NAMALWA (cell line): ENCODE measurements around the gene GLB1L2.
"Not testable (repeated sequence)": the region's sequence is repeated elsewhere in the genome, so short reads cannot be mapped to it uniquely, and the experiment has no call there.

Experiments
- DNase-seq: peaks from one replicate; pipeline ENCODE4 v3.0.0-alpha.2; 2015; ENCODE audit warnings: low spot score

The GLB1L2 gene, protein sequence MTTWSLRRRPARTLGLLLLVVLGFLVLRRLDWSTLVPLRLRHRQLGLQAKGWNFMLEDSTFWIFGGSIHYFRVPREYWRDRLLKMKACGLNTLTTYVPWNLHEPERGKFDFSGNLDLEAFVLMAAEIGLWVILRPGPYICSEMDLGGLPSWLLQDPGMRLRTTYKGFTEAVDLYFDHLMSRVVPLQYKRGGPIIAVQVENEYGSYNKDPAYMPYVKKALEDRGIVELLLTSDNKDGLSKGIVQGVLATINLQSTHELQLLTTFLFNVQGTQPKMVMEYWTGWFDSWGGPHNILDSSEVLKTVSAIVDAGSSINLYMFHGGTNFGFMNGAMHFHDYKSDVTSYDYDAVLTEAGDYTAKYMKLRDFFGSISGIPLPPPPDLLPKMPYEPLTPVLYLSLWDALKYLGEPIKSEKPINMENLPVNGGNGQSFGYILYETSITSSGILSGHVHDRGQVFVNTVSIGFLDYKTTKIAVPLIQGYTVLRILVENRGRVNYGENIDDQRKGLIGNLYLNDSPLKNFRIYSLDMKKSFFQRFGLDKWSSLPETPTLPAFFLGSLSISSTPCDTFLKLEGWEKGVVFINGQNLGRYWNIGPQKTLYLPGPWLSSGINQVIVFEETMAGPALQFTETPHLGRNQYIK

DNA sequence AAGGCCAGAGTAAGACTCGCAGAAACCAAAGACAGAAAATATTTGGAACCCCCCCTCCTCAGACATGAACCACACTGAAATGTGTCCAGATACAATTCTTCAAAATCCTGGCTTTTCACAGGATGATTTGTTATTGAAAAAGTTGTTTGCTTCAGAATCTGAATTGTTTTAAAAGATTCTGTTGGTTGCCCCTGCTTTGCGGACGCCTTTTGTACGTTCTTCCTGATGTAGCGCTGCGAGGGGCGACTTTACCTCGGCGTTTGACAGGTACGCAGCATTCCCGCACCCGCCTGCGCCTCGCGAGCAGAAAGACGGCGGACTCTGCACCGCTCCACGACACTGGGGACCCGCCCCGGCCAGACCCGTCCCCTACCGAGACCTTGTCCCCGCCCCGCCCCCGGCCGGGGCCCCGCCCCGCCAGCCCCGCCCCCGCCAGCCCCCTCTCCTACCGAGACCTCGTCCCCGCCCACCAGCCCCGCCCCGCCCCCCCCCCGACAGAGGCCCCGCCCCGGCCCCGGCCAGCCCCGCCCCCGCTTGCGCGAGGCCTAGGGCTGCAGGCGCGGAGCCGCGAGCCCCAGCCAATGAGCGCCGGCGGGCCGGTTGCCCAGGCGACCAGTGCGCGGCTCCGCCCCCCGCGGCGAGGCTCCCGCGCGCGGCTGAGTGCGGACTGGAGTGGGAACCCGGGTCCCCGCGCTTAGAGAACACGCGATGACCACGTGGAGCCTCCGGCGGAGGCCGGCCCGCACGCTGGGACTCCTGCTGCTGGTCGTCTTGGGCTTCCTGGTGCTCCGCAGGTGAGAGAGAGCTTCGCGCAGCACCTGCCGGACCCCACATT is at the start of gene GLB1L2:
Gene GLB1L2, plus strand, starts transcription at position 635 of the 835 bp plus-strand sequence. Its CDS starts 74 bp downstream, at position 709.
- DNase-seq = peak; percentile 83

- DNase-seq = no peak
These were observed 49.4 kb upstream of the GLB1L2 start for GRCh38 chr11:134282121-134283045.

- DNase-seq = no peak
These were observed 48.1 kb upstream of the GLB1L2 start for GRCh38 chr11:134283461-134284230.

DNA sequence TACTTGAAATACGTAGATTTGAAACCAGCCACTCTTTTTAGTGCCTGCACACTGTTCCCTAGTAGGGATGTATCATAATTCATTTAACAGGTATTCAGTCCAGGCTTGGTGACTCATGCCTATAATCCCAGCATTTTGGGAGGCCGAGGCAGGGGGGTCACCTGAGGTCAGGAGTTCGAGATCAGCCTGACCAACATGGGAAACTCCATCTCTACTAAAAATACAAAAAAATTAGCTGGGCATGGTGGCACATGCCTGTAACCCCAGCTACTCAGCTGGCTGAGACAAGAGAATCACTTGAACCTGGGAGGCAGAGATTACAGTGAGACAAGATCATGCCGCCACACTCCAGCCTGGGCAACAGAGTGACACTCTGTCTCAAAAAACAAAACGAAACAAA is 47.4 kb upstream of the GLB1L2 start:
- DNase-seq = not testable (repeated sequence)

DNA sequence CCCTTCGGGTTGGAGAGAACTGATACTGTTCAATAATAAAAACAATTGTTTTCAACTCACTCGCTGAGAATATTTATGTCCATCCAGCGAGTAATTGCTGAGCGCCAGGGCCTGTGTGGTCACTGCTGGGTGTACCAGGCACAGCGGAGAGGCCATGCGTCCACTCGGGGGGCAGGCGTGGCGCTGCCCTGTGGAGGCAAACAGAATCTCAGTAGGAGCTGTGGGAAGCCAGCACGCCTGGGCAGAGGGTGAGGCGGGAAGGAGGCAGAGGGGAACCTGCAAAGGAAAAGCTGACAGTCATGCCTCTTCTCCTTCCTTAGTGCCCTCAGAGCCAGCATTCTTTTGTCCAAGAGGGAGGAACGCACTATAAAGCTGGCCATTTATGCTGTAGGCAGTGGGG is 44.2 kb upstream of the GLB1L2 start:
- DNase-seq = no peak

DNA sequence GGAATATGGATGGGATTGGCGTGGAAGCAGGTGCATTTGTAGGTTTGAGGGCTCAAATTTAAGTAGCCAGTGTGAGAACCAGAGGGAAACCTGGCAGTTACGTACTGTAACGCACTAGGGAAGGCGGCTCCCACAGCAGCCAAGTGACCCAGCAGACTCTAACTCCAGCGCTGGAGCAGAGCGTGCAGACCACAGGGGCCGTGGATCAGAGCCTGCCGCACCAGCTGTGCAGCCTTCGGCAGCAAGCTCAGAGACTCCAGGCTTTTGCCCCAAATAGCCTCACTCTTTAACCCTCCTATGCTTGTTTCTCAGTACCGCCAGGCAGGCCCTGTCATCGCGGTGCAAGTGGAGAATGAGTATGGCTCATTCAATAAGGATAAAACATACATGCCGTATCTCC is 43.3 kb upstream of the GLB1L2 start:
- no peak for DNase-seq

- DNase-seq = no peak
These were observed 42.6 kb upstream of the GLB1L2 start for GRCh38 chr11:134289167-134289566.

- DNase-seq = no peak
These were observed 42.0 kb upstream of the GLB1L2 start for GRCh38 chr11:134289789-134290188.

DNA sequence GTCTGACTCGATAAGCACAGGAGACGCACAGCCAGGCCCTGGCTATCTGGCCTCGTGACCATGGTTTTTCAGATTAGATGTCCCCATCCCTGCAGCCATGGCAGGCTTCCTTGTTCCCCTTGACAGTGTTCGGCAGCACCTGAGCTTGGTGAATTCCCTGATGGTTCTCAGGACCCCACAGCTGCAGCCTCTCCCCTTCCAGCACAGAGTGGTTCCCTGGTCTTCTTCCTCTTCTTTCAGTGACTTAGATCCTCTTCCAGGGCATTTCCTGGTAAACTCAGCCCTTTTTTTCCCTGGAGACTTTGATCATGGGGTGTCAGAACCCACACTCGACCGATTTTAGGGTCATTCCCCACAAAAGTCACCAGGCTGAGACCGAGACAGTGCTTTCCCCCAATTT is 41.1 kb upstream of the GLB1L2 start:
- no peak for DNase-seq

GRCh38 chr11:134291196-134291595 is 40.6 kb upstream of the GLB1L2 start:
- DNase-seq = no peak

- DNase-seq = no peak
These were observed 39.1 kb upstream of the GLB1L2 start for GRCh38 chr11:134292661-134293060.

DNA sequence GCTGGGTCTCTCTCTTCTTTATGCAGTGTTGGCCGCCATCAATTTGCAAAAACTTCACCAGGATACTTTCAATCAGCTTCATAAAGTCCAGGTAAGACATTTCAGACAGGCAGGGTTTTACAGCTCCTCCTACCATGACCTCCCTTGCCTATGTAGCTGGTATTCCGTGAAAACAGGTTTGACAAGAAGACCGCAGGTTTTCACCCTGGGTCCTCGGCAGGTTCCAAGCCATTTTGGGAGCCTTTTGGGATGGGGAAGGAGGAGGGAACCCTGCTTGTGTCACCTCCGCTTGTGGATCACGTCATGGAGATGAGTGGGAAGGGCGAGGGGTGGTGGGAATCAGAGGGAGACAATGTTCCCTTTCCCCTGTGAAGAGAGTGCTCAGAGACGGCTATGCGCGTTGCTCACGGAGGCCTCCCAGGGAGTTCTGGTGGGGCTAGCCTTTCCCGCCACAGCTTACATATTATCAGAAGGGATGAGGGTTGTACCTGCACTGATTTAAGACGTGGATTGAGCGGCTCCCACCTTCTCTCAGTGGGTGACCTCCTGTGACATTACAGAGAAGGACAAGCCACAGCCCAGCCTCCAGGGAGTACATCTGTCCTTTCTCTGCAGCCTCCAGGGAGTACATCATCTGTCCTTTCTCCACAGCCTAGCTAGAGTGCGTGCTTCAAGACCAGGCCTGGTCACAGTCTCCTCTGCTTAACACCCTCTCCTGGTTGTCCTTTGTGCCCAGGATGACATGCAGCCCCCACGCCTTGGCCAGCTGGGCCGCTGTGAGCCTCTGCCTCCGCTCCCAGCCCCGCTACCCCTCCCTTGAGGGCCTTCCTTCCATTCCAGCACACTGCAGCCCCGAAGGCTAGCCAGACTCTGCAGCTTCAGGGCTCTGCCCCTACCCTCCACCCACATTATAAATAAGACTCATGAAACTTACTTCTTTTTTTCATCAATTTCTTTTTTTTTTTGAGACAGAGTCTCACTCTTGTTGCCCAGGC is 38.4 kb upstream of the GLB1L2 start:
- no peak for DNase-seq

DNA sequence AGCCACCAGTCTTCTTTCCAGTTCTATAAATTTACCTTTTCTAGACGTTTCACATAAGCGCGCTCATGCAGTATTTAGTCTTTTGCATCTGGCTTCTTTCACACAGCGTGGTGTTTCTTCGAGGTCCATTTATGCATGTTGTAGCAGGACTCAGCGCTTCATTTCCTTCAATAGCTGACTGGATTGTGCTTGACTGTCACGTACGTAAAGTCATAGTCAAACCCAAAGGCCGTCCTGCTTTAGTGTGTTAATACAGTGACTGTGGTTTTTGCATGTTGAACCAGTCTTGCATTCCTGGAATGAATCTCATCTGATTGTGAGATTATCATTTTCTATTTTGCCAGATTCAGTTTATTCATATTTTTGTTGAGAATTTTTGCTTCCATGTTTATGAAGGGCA is 37.1 kb upstream of the GLB1L2 start:
- DNase-seq = no peak

DNA sequence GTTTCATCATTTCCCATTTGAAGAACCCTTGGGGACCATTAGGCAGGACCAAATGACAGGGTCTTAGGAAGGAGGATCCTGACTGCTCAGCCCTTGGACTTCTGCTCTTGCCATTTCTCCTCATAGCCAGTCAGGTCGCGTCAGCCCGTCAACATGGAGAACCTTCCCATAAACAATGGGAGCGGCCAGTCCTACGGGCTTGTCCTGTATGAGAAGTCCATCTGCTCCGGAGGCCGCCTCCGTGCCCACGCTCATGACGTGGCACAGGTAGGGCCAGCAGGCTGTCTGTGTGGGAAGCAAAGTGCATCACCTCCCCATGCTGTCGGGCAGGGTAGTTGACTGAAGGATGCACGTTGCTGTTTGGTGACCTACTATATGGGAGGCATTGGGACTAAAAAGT is 19.6 kb upstream of the GLB1L2 start:
- no peak for DNase-seq

DNA sequence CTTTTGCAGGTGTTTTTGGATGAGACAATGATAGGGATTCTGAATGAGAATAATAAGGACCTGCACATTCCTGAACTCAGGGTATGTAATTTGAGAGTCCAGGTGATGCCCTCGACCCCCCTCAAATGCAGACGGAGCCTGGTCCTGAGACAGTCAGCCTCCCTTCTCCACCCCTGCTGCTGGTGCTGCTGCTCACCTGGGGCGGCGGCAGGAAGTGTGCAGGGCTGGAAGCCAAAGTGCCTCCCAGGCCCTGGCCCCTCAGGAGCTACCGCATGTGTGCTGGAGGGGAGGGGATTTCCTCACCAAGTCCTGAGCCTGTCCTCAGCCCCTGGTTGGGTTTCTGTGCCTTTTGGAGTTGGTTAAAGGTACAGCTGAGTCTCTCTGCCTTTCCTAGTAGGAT is 19.0 kb upstream of the GLB1L2 start:
- no peak for DNase-seq

DNA sequence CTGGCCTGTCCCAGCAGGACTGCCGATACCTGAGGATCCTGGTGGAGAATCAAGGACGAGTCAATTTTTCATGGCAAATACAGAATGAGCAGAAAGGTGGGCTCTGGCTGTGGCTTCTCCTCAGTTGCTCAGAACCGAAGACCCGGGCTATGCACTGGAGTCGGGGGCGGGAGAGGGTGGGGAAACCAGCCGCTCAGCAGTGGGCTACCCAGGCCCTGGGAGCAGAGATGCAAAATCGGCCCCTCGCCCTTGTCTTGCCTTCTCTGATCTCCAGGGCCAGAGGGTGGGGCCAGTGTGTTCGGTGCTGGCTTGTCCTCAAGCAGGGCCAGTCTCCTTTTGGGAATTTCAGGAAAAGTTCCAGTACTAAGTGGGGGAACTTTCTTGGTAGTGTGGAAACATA is 18.4 kb upstream of the GLB1L2 start:
- DNase-seq = no peak

DNA sequence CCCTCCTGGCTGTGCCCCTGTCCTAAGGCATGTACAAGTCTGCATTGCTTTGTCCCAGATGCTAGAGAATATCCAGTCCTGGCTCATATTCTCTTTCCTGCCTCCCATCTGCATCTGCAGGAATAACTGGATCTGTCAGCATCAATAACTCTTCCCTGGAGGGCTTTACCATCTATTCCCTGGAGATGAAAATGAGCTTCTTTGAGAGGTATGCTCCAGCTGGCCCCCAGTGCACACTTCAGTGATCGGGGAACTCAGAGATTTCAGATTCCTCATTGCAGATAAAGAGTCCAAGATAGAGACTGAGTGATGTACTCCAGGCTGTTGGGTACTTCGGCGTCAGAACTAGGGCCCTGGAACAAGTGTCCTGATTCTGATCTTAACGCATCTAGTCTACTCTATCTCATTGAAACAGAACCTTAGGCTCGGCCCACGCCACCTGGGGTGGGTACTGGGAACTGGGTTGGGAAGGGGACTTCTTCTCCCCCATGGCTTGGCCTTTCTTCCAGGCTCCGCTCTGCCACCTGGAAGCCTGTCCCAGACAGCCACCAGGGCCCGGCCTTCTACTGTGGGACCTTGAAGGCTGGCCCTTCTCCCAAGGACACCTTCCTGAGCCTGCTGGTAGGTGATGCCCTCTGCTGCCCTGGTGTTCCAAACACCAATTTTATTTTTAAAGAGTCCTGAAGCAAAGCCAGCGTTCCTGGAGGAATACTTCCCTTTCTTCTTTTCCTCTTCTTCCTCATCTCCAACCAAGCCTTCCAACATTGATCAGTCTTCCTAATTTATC is 17.8 kb upstream of the GLB1L2 start:
- DNase-seq = no peak

GRCh38 chr11:134317103-134317502 is 14.7 kb upstream of the GLB1L2 start:
- no peak for DNase-seq

DNA sequence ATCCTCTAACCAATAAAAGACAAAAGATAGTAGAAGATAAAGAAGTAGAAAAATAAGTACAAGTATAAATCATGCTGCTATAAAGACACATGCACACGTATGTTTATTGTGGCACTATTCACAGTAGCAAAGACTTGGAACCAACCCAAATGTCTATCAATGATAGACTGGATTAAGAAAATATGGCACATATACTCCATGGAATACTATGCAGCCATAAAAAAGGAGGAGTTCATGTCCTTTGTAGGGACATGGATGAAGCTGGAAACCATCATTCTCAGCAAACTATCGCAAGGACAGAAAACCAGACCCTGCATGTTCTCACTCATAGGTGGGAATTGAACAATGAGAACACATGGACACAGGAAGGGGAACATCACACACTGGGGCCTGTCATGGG is 10.4 kb upstream of the GLB1L2 start:
- not testable (repeated sequence) for DNase-seq
